ENCODE measurements around the gene TOM1L1. TPM values are rescaled to one million over a fixed set of nuclear protein-coding genes. Genes with fewer than 3 reads are reported as not detected.

The TOM1L1 gene
- total RNA-seq, 1 experiment from 2014 or later: 58.5 TPM

GRCh38 chr17:54901230-54901822 lies 674 bp downstream of the TOM1L1 start (continued):
- TF ChIP-seq CDX4 (CRISPR knock-in tag; IDR thresholded peaks at IDR 0.05; ENCODE audit: borderline replicate concordance) (no peak), ELF4 (CRISPR knock-in tag; IDR thresholded peaks at IDR 0.05; ENCODE audit: low read depth) (no peak), HMGA2 (CRISPR knock-in tag; IDR thresholded peaks at IDR 0.05) (no peak), RELA (CRISPR knock-in tag; IDR thresholded peaks at IDR 0.05; ENCODE audit: borderline replicate concordance) (no peak), PRDM15 (CRISPR knock-in tag; IDR thresholded peaks at IDR 0.05) (no peak), ZNF263 (CRISPR knock-in tag; IDR thresholded peaks at IDR 0.05; ENCODE audit: low read depth) (no peak), ZSCAN18 (CRISPR knock-in tag; IDR thresholded peaks at IDR 0.05) (no peak), ZBTB21 (CRISPR knock-in tag; IDR thresholded peaks at IDR 0.05; ENCODE audit: borderline replicate concordance) (no peak), E2F1 (CRISPR knock-in tag; IDR thresholded peaks at IDR 0.05) (no peak)

- DNase-seq (ENCODE audit: low spot score) (no peak), ATAC-seq (no peak)
- peaks cover 28% of the 10 kb centered on the region for H3K4me1 Mint-ChIP-seq
- CTCF ChIA-PET: interaction anchor here (1.3 kb wide), 1 partner anchor 103 kb away, joined by 3 read pairs; no protein-coding TSS in a partner anchor
- H3K27me3 Mint-ChIP-seq (ENCODE audit: low read depth): no peaks in the 10 kb centered on the region
- H3K27ac Mint-ChIP-seq: peak overlapping the region; percentile 39; the same call in 1 of the 2 replicates
- POLR2A ChIA-PET: interaction anchor here (0.5 kb wide), 1 partner anchor 549 kb away, joined by 6 read pairs; no protein-coding TSS in a partner anchor
- TF ChIP-seq ESRRA (CRISPR knock-in tag; IDR thresholded peaks at IDR 0.05; ENCODE audit: borderline replicate concordance) (no peak), PRDM15 (CRISPR knock-in tag; IDR thresholded peaks at IDR 0.05) (no peak)
- H3K36me3 Mint-ChIP-seq: peaks cover 25% of the 10 kb centered on the region
- no peak overlapping the region for H3K4me3 Mint-ChIP-seq
- H3K9me3 Mint-ChIP-seq: 0 out of 2 replicates have a peak, but pooled peaks cover under 1% of the 10 kb centered on the region
Observed at GRCh38 chr17:54902017-54902416, 1.4 kb downstream of the TOM1L1 start.

- no peak for DNase-seq (ENCODE audit: low spot score)
- peak overlapping the region; percentile 57; the same call in 1 of the 2 replicates for H3K27ac Mint-ChIP-seq
- no peak for ATAC-seq
- CTCF ChIA-PET: interaction anchor here (1.3 kb wide), 1 partner anchor 103 kb away, joined by 3 read pairs; no protein-coding TSS in a partner anchor
- peaks cover 33% of the 10 kb centered on the region for H3K4me1 Mint-ChIP-seq
- H3K36me3 Mint-ChIP-seq: peaks cover 30% of the 10 kb centered on the region
- POLR2A ChIA-PET: no interaction called here
- H3K27me3 Mint-ChIP-seq (ENCODE audit: low read depth): no peaks in the 10 kb centered on the region
- no peaks in the 10 kb centered on the region for H3K9me3 Mint-ChIP-seq
- no peak overlapping the region for H3K4me3 Mint-ChIP-seq
- TF ChIP-seq HMGXB4 (CRISPR knock-in tag; IDR thresholded peaks at IDR 0.05): no peak
- no peak for TF ChIP-seq AR (CRISPR knock-in tag; IDR thresholded peaks at IDR 0.05)
- no peak for TF ChIP-seq GABPB1 (CRISPR knock-in tag; IDR thresholded peaks at IDR 0.05)
- TF ChIP-seq MXD4 (CRISPR knock-in tag; IDR thresholded peaks at IDR 0.05; ENCODE audit: borderline replicate concordance): no peak
Observed at GRCh38 chr17:54902611-54903010, 2.0 kb downstream of the TOM1L1 start.
